ENCODE data around the gene ADIPOR2.

Gene ADIPOR2

DNA sequence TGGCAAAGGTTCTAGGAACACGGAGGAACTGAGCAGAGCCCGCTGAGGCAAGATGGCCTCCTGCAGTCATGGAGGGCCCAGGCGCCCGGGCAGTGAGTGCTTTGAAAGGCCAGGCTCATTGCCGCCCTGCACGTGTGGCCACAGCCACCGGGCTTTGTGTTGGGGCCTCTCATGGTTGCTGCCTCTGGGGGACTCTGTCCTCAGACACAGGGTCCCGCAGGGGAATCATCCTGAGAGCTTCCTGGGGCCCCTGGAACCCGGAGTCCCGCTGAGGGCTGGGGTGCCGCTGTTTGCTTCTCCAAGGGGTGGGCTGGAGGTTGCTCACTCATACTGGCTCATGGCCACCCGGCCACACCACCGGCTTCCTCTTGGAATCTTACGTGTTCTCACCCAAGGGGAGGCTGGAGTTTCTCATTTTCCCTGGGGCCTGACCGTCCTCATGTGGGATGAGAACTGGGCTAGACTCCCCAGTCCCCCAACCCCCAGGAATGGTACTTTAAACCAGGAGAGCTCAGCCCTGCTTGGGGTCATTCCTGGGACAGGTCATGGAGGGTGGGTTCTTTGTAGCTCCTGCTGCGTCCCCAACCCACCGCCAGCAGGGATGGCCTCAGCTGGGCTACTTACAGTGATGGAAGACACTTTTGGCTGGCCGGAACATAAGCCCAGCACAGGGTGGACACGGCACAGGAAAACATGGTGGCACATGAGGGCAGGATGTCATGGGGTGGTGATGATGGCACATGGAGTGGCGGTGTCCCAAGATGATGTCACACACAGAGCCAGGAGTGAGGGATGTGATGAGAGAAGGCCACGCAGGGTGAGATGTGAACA lies 108.4 kb downstream of the ADIPOR2 start:
- no peak overlapping the region for H3K9ac ChIP-seq (ENCODE audit: low read depth, low read length)
- H3K36me3 ChIP-seq (ENCODE audit: insufficient read depth, low read depth, low read length), result no peaks in the 10 kb centered on the region
- no peak overlapping the region for H3K4me3 ChIP-seq (ENCODE audit: low read length)
- H3K9me3 ChIP-seq (ENCODE audit: insufficient read depth, low read depth, low read length), result no peaks in the 10 kb centered on the region
- H3K4me1 ChIP-seq (ENCODE audit: insufficient read depth, low read length), result no peaks in the 10 kb centered on the region
- H3K27me3 ChIP-seq (ENCODE audit: insufficient read depth, low read length), result no peaks in the 10 kb centered on the region
- H3K27ac ChIP-seq (ENCODE audit: low read length), result no peak overlapping the region

DNA sequence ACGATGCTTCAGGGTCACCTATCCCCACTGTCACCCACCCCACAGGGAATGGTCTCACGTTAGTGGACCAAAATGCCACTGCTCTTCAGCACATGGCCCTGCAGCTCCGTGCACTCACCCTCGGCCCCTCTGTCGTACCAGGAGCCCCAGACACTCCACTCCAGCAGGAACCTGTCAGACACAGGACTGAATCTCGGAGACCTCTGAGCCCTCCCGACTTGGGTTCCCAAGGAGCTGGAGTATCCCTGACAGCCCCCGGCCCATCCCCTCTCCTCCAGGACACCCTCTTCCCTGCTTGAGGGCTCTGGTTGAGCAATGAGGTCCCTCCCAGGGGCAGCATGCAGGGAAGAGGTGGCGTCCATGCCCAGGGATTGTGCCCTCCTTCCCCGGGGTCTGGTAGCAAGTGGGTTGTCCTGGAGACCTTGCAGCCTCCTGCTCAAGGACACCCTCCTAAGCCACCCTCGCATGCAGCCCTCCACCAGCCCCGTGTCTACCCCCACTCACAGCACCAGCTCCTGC lies 109.1 kb downstream of the ADIPOR2 start:
- H3K9ac ChIP-seq (ENCODE audit: low read depth, low read length), result no peak overlapping the region
- H3K36me3 ChIP-seq (ENCODE audit: insufficient read depth, low read depth, low read length), result no peaks in the 10 kb centered on the region
- H3K27me3 ChIP-seq (ENCODE audit: insufficient read depth, low read length), result no peaks in the 10 kb centered on the region
- H3K27ac ChIP-seq (ENCODE audit: low read length), result no peak overlapping the region
- no peaks in the 10 kb centered on the region for H3K9me3 ChIP-seq (ENCODE audit: insufficient read depth, low read depth, low read length)
- H3K4me1 ChIP-seq (ENCODE audit: insufficient read depth, low read length), result no peaks in the 10 kb centered on the region
- no peak overlapping the region for H3K4me3 ChIP-seq (ENCODE audit: low read length)

DNA sequence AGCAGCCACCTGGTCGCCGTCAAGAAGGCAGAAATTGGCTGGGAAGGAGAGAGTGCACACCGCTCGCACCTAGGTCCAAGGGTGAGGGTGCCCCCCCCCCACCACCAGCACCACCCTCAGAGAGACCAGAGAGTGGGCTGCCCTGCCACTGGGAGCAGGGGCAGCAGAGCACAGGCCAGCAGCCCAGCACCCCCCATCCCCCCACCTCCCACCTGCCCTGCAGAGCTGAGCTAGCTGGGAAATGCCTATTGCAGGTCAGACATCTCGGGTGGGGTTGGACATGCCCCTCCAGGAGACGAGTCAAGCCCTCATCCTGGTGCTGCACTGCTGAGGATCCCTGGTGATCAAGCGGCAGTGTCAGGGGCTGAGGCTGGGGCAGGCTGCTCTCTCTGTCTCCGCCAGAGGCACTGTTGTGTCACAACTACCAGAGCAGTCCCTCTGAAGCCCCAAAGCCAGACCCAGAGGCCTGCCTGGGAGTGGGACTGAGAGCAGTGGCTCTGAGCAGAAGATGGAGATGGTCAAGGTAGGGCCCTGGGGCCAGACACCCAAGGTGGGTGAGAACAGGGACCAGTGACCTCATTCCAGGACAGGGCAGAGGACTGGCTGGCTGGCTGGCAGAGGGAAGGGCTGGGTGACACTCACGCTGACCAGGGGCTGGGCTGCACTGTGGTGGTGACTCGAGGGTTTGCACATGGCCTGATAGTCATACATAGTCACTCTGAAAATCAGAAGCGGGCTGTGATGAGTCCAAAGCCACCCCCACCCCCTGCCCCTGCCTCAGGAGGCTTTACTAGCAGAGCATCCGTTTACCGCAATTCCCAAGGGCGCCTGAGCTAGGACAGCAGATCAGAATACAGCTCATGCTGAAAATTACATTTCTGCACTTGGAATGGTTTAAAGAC lies 109.8 kb downstream of the ADIPOR2 start:
- no peaks in the 10 kb centered on the region for H3K4me1 ChIP-seq (ENCODE audit: insufficient read depth, low read length)
- no peaks in the 10 kb centered on the region for H3K36me3 ChIP-seq (ENCODE audit: insufficient read depth, low read depth, low read length)
- H3K9me3 ChIP-seq (ENCODE audit: insufficient read depth, low read depth, low read length), result no peaks in the 10 kb centered on the region
- H3K4me3 ChIP-seq (ENCODE audit: low read length), result no peak overlapping the region
- no peak overlapping the region for H3K9ac ChIP-seq (ENCODE audit: low read depth, low read length)
- no peak overlapping the region for H3K27ac ChIP-seq (ENCODE audit: low read length)
- H3K27me3 ChIP-seq (ENCODE audit: insufficient read depth, low read length), result no peaks in the 10 kb centered on the region

DNA sequence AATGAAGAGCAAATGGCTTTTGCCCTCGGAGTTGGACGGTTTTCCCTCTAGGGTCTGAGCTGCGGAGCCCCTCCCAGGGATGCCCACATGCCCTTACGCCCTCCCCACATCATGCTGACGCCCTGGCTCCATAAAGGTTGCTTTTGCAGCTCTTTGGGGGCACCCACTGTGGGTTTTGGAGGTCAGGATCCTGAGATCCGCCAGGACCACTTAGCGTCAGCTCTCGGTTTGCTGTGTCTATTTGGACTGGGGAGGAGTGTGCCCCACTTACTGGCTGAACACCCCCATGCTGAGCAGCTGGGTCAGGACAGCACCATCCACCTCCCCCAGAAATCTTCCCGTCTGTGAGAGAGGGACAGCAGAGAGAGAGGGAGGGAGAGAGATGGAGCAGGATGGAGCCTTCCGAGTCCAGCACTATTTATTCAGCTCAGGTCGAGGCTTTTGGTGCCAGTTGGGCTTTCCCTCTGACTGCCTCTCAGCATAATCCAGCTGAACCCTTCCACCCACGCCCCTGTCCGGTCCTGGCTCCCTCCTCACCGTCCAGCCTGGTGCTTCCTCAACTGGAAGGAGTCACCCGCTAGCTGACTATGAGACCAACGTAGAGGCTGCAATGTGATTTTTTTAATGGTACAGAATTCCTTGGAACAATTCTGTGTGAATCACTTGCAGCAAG lies 110.6 kb downstream of the ADIPOR2 start:
- H3K9me3 ChIP-seq (ENCODE audit: insufficient read depth, low read depth, low read length), result no peaks in the 10 kb centered on the region
- H3K4me3 ChIP-seq (ENCODE audit: low read length), result no peak overlapping the region
- no peak overlapping the region for H3K27ac ChIP-seq (ENCODE audit: low read length)
- H3K4me1 ChIP-seq (ENCODE audit: insufficient read depth, low read length), result no peaks in the 10 kb centered on the region
- H3K27me3 ChIP-seq (ENCODE audit: insufficient read depth, low read length), result no peaks in the 10 kb centered on the region
- H3K36me3 ChIP-seq (ENCODE audit: insufficient read depth, low read depth, low read length), result no peaks in the 10 kb centered on the region
- no peak overlapping the region for H3K9ac ChIP-seq (ENCODE audit: low read depth, low read length)

DNA sequence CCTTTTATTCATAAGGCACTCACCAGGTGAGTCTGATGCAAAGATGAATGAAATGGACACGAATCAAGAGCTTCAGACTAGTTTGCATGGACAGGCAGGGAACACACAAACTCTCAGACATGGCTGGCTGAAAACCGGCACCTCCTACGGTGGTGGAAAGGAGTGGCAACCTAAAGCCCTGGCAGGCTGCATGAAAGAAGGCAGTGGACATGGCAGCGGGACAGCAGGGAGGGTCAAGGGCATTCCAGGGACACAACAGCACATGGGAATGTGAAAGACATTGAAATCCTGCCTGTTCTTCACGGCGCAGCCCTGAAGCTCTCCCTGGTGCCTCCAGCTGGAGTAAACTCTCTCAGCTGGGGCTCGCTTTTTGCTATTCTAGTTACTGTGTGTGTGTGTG lies 112.9 kb downstream of the ADIPOR2 start:
- Histone ChIP-seq H3K9me3 (ENCODE audit: insufficient read depth, low read depth, low read length) (no peaks in the 10 kb centered on the region), H3K36me3 (ENCODE audit: insufficient read depth, low read depth, low read length) (no peaks in the 10 kb centered on the region), H3K9ac (ENCODE audit: low read depth, low read length) (no peak overlapping the region), H3K4me1 (ENCODE audit: insufficient read depth, low read length) (no peaks in the 10 kb centered on the region), H3K27ac (ENCODE audit: low read length) (no peak overlapping the region), H3K27me3 (ENCODE audit: insufficient read depth, low read length) (no peaks in the 10 kb centered on the region), H3K4me3 (ENCODE audit: low read length) (no peak overlapping the region)

DNA sequence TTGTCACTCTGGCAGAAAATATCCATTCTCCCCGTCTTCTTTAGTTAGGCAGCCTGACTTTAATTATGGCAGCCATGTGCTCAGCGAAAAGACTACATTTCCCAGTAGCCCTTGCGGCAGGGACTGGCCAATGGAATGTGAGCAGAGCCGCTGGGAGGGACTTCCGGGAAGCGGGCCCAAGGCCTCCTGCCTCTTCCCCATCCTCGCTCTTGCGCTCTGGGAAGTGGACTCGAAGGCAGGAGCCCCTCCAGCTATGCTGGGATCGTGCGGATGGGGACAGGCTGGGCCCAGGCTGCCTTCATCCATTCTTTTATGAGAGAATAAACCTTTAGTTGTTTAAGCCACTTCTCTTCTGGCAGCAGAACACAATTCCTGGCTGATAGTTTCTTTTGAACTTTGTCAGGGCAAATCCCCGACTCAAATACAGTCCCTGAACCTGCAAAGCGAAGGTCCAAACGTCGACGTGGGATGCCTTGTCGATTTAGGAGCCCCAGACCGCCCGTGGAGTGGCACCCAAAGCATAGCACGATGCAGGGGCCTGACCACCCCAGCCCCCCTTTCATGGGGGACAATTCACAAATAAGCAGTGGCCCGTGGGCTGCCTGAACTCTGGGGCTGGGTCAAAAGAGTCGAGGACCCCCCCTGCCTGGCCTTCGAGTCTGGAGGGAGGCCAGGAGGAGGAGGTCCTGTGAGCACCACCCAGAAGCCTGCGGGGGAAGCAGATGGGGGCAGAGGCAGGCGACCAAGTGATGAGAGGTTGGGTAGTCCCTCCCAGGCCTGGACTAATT lies 113.9 kb downstream of the ADIPOR2 start:
- Histone ChIP-seq H3K27me3 (ENCODE audit: insufficient read depth, low read length) (no peaks in the 10 kb centered on the region), H3K9ac (ENCODE audit: low read depth, low read length) (no peak overlapping the region), H3K4me1 (ENCODE audit: insufficient read depth, low read length) (no peaks in the 10 kb centered on the region), H3K4me3 (ENCODE audit: low read length) (no peak overlapping the region), H3K9me3 (ENCODE audit: insufficient read depth, low read depth, low read length) (no peaks in the 10 kb centered on the region), H3K27ac (ENCODE audit: low read length) (no peak overlapping the region), H3K36me3 (ENCODE audit: insufficient read depth, low read depth, low read length) (no peaks in the 10 kb centered on the region)

DNA sequence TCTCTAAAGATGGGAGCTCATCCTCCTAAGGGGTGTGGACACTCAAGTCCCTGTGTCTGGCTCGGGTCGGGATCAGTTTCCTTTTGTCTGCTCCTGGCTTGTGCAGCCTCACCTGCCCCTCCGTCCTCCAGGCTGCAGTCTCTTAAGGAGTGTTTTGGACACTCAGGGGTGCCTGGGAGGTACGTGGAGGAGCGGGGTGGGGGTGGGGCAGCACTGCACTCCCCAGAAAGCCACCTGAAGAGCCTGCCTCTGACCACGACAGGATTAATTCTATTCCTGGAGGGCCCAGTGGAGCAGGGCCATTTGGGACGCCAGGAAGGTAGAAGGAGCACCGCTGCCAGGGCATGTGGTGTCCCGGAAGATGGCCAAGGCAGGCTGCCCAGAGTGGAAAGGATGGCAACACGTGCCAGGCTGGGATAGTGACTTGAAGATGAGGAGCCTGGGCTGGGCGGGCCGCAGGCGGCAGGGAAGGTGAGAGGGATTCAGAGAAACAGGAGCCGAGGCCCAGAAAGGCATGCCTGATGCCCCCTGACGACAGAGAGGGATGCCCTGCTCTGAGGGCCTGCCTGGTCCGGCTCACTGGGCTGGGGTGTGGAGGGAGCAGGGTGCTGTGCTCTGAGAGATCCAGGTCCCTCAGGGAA lies 114.7 kb downstream of the ADIPOR2 start:
- no peaks in the 10 kb centered on the region for H3K4me1 ChIP-seq (ENCODE audit: insufficient read depth, low read length)

DNA sequence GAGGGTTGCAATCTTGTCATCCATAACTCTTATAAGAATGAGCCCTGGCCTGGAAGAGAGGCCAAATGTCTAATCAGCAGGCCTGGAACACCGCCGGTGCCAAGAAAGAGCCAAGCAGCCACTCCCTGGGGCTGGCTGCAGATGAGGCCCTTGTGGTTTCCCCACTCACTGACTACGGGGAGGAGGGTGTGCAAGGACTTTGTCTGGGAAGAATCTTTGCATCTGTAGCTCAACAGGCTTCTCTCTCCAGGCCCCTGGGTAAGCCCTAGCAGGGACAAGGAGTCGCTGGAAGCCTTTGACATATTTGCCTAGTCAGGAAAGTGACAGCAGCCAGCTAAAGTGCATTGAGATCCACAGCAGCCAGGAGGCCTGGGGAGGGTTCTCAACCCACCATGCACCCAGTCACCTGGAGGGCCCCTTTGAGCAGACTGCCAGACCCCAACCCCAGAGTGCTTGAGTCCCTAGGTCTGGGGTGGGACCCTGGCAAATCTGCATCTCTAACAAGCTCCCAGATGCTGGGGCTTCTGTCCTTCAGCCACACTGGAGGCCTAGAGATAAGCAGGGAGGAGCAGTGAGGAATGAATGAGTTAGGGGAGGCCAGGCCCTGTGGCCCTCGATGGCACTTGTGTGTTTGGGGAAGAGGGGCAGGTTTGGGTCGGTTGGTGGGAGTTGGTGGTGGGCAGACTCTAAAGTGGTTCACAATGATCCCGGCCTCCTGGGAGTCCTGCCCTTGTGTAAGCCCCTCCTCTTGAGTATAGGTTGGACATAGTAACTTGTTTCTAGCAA lies 115.6 kb downstream of the ADIPOR2 start:
- no peak overlapping the region for H3K4me3 ChIP-seq (ENCODE audit: low read length)
- no peak overlapping the region for H3K27ac ChIP-seq (ENCODE audit: low read length)
- H3K4me1 ChIP-seq (ENCODE audit: insufficient read depth, low read length), result no peaks in the 10 kb centered on the region
- no peak overlapping the region for H3K9ac ChIP-seq (ENCODE audit: low read depth, low read length)
- H3K27me3 ChIP-seq (ENCODE audit: insufficient read depth, low read length), result no peaks in the 10 kb centered on the region
- no peaks in the 10 kb centered on the region for H3K9me3 ChIP-seq (ENCODE audit: insufficient read depth, low read depth, low read length)
- no peaks in the 10 kb centered on the region for H3K36me3 ChIP-seq (ENCODE audit: insufficient read depth, low read depth, low read length)

More for the DNA sequence above, 114.7 kb downstream of the ADIPOR2 start:
- H3K9ac ChIP-seq (ENCODE audit: low read depth, low read length), result no peak overlapping the region
- no peak overlapping the region for H3K27ac ChIP-seq (ENCODE audit: low read length)
- H3K27me3 ChIP-seq (ENCODE audit: insufficient read depth, low read length), result no peaks in the 10 kb centered on the region
- H3K4me3 ChIP-seq (ENCODE audit: low read length), result no peak overlapping the region
- H3K9me3 ChIP-seq (ENCODE audit: insufficient read depth, low read depth, low read length), result no peaks in the 10 kb centered on the region
- H3K36me3 ChIP-seq (ENCODE audit: insufficient read depth, low read depth, low read length), result no peaks in the 10 kb centered on the region

DNA sequence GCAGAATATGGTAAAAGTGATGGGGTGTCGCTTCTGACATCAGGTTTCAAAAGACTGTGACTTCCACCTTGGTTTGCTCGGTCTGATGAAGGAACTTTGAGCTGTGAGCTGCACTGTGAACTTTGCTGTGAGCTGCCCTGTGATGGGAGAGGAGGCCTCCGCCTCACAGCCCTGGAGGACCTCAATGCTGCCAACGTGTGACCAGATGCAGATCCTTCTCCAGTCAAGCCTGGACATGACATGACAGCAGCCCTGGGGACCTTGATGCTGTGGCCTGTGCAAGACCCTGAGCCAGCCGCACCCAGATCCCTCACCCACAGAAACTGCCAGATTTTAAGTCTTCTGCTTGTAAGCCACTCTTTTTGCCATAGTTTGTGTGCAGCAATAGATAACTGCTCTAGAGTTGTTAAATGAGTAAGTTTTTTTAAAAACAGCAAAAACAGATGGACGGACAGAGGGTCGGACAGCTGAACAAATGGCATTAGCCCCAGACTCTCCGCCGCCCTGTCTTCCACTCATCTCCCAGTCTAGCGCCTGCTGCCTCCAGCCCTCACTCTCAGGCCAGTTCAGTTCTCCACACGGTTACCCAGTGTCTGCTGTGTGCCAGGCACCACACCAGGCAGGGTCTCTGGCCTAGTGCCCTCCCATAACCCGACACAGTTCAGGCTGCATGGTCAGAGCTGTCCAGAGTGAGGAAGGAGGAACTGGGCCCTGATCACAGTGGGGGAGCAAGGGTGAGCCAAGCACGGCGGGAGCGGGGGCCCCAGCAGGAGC lies 116.4 kb downstream of the ADIPOR2 start:
- H3K4me3 ChIP-seq (ENCODE audit: low read length), result no peak overlapping the region
- no peaks in the 10 kb centered on the region for H3K9me3 ChIP-seq (ENCODE audit: insufficient read depth, low read depth, low read length)
- no peak overlapping the region for H3K27ac ChIP-seq (ENCODE audit: low read length)
- no peaks in the 10 kb centered on the region for H3K4me1 ChIP-seq (ENCODE audit: insufficient read depth, low read length)
- H3K27me3 ChIP-seq (ENCODE audit: insufficient read depth, low read length), result no peaks in the 10 kb centered on the region
- no peak overlapping the region for H3K9ac ChIP-seq (ENCODE audit: low read depth, low read length)
- H3K36me3 ChIP-seq (ENCODE audit: insufficient read depth, low read depth, low read length), result no peaks in the 10 kb centered on the region

All from iPS-20b (cell line).